ENCODE measurements around the gene FAM24B. TPM values are rescaled to one million over a fixed set of nuclear protein-coding genes. Genes with fewer than 3 reads are reported as not detected.
"Not testable (repeated sequence)": the region's sequence is repeated elsewhere in the genome, so short reads cannot be mapped to it uniquely, and the experiment has no call there.

Gene FAM24B
- total RNA-seq, 3 donors from 2014 or later, result 2.6 to 4.9 (median 4.7) TPM

DNA sequence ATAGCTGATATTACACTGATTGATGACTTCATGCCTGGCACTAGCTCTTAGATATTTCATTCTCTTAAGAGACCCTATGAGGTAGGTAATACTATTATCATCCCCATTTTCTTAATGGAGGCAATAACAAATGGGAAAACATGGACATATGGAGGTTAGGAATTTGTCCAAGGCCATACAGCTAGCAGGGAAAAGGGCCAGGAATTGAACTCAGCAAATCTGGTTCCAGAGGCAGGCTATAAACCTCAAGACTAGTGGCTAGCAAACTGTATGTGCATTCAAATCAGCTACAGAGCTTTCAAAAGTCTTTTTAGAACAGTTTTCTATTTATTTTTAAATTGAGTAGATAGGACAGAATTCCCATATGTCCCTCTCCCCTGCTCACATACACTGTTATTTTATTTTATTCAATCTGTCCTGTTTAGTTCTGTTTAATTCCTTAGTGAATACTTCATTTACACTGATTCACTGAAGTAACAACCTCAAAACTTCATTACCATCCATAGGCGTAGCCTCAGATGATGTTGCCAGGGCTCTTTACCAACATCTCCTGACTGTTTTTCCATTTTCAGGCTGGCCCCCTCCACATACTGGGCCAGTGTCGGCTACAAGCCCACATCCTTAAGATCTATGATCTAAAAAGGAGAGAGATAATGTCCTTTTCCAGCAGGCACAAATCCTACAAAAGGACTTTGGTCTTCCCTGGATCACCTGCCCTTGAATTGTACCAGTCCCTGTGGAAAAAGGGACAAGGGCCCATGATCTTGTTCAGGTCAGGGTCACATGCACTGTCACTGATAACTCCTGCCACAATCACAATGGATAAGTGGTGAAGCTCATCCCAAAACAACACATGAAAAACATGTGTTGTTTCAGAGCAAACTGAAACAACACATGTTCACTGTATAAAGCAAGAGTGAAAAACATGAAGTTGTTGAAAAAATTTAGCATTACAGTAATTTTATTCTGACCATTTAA lies 15.9 kb downstream of the FAM24B start:
- Histone ChIP-seq H3K9me3 (no peaks in the 10 kb centered on the region), H3K36me3 (ENCODE audit: low read depth) (no peaks in the 10 kb centered on the region), H3K4me3 (no peak overlapping the region), H3K4me1 (ENCODE audit: low read depth) (no peaks in the 10 kb centered on the region)
- intact Hi-C loops (cut with DNase I, micrococcal nuclease), result no loop called here
- TF ChIP-seq, protein P1, sequence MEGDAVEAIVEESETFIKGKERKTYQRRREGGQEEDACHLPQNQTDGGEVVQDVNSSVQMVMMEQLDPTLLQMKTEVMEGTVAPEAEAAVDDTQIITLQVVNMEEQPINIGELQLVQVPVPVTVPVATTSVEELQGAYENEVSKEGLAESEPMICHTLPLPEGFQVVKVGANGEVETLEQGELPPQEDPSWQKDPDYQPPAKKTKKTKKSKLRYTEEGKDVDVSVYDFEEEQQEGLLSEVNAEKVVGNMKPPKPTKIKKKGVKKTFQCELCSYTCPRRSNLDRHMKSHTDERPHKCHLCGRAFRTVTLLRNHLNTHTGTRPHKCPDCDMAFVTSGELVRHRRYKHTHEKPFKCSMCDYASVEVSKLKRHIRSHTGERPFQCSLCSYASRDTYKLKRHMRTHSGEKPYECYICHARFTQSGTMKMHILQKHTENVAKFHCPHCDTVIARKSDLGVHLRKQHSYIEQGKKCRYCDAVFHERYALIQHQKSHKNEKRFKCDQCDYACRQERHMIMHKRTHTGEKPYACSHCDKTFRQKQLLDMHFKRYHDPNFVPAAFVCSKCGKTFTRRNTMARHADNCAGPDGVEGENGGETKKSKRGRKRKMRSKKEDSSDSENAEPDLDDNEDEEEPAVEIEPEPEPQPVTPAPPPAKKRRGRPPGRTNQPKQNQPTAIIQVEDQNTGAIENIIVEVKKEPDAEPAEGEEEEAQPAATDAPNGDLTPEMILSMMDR (IDR thresholded peaks at IDR 0.05), result no peak
- no peak for DNase-seq
- ATAC-seq, result no peak

DNA sequence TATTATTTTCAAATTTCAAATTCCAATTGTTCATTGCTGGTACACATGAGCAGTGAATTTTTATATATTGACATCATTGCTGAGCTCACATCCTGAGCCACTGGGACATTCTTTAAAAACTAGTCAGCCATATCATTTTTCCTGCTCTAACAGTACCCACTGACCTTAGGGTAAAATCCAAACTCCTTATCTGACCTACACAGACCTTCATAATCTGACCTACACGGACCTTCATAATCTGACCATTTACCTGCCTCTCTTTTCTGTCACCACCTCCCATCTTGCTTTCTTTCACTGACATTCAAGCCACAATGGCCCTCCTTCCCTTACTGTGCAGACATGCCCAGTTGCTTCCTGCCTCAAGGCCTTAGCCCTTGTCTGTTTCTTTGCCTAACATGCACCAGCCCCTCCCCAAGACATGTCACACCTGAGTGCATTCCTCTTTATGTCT lies 17.6 kb downstream of the FAM24B start:
- intact Hi-C loops (cut with DNase I, micrococcal nuclease), result no loop called here
- Histone ChIP-seq H3K36me3 (ENCODE audit: low read depth) (no peaks in the 10 kb centered on the region), H3K4me3 (no peak overlapping the region), H3K4me1 (ENCODE audit: low read depth) (no peaks in the 10 kb centered on the region), H3K9me3 (no peaks in the 10 kb centered on the region)
- no peak for ATAC-seq
- DNase-seq, result no peak
- TF ChIP-seq, protein P1 (IDR thresholded peaks at IDR 0.05), result no peak

DNA sequence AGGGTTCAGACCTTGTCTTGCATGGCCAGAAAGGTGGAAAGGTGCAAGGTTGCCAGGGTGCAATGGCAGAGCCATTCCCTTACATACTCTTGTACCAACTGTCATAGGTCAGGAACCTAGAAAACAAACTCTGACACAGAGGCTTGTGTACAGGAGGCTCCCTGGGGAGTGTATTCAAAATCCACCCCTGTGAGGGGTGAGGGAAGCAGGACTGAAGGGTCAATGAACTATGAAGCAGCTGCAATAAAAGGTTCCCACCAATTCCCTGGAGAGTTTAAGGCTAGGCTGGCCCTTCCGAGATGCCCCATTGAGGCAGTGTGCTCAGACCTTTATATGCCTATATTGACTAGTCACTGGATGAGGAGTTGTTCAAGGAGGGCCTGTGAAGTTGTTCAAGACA lies 19.9 kb downstream of the FAM24B start:
- TF ChIP-seq, protein P1 (IDR thresholded peaks at IDR 0.05), result no peak
- no peaks in the 10 kb centered on the region for H3K36me3 ChIP-seq (ENCODE audit: low read depth)
- no peaks in the 10 kb centered on the region for H3K4me1 ChIP-seq (ENCODE audit: low read depth)
- ATAC-seq (no peak), DNase-seq (no peak)
- intact Hi-C loops (cut with DNase I, micrococcal nuclease), result no loop called here
- H3K4me3 ChIP-seq, result no peak overlapping the region
- no peaks in the 10 kb centered on the region for H3K9me3 ChIP-seq

DNA sequence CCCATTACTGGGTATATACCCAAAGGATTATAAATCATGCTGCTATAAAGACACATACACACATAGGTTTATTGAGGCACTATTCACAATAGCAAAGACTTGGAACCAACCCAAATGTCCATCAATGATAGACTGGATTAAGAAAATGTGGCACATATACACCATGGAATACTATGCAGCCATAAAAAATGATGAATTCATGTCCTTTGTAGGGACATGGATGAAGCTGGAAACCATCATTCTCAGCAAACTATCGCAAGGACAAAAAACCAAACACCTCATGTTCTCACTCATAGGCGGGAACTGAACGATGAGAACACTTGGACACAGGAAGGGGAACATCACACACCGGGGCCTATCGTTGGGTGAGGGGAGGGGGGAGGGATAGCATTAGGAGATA lies 21.3 kb downstream of the FAM24B start:
- H3K9me3 ChIP-seq; H3K4me1 ChIP-seq (ENCODE audit: low read depth); H3K36me3 ChIP-seq (ENCODE audit: low read depth); DNase-seq; H3K4me3 ChIP-seq; ATAC-seq; intact Hi-C loops (cut with DNase I, micrococcal nuclease): not testable (repeated sequence)

DNA sequence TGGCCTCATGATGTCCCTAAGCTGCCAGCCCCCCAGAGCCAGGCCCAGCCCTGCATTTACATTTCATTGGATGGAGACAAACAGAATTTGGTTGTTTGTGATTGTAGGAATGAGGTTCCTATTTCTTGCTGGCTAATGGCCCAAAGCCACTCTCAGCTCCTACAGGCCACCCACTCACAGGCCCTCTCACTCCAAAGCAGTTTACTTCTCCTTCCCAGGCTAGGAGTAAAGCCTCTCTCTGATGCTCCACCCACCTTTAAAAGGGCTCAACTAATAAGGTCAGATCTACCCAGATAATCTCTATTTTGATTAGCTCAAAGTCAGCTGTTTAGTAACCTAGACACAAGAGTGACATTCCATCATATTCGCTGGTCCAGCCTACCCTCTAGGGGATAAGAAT lies 22.5 kb downstream of the FAM24B start:
- Histone ChIP-seq H3K4me3 (no peak overlapping the region), H3K4me1 (ENCODE audit: low read depth) (no peaks in the 10 kb centered on the region), H3K9me3 (no peaks in the 10 kb centered on the region), H3K36me3 (ENCODE audit: low read depth) (no peaks in the 10 kb centered on the region)
- TF ChIP-seq, protein P1 (IDR thresholded peaks at IDR 0.05), result no peak
- intact Hi-C loops (cut with DNase I, micrococcal nuclease), result no loop called here
- no peak for ATAC-seq
- DNase-seq, result no peak

DNA sequence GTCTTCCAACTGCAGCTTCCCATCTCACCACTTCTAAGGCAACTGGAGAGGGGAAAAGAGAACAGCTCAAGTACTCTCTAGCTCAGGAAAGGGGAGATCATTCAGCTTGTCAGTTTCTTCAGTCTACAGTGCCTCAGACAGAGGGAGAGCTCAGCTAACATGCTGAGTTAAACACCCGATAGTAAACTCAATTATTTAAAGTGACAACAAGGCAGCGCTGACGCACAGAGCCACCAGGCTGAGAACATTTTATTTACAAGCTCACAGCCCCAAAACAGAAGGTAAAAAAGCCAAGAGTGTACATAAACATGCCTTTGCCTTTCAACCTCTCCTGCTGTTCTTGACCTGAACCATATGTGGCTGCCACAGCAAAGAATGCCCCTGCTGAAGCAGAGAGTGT lies 23.6 kb downstream of the FAM24B start:
- intact Hi-C loops (cut with DNase I, micrococcal nuclease), result no loop called here
- Histone ChIP-seq H3K4me1 (ENCODE audit: low read depth) (no peaks in the 10 kb centered on the region), H3K4me3 (no peak overlapping the region), H3K9me3 (no peaks in the 10 kb centered on the region), H3K36me3 (ENCODE audit: low read depth) (no peaks in the 10 kb centered on the region)
- TF ChIP-seq, protein P1 (IDR thresholded peaks at IDR 0.05), result no peak
- no peak for ATAC-seq
- no peak for DNase-seq

Measured in mucosa of descending colon (tissue), 3 donors.